Endothelial cell of umbilical vein (primary cell): ENCODE results near the gene HMGXB3. TPM values are rescaled to one million over a fixed set of nuclear protein-coding genes. Genes with fewer than 3 reads are reported as not detected.

Experiments used
- BruUV-seq: library from RNA; stranded (reverse); fragments of 400-500 nt; replicated peaks from 2 replicates; lab custom pipeline; 2021; lab: Mats Ljungman, UMichigan
- CTCF ChIA-PET: fragments of 300-600, 350-600 bp; sonication (Branson Sonifier 250); formaldehyde crosslinking; loops from one replicate; lab custom pipeline; 2021; ENCODE audit warnings: antibody characterized with exemption, inconsistent platforms; lab: Charles Lee
- POLR2A ChIA-PET: fragments of 300-600, 350-600 bp; sonication (Branson Sonifier 250); formaldehyde crosslinking; loops from one replicate; lab custom pipeline; 2021; ENCODE audit warnings: antibody characterized with exemption, inconsistent platforms; lab: Charles Lee
- DNase-seq: peaks from one replicate; pipeline ENCODE4 v3.0.0-alpha.2; 2011; ENCODE audit warnings: low read depth, low spot score
- FAIRE-seq: peaks from 2 replicates; lab custom pipeline; 2011; peaks lifted over from hg19 to GRCh38; lab: Jason Lieb, UNC
- H2AFZ ChIP-seq: 2 replicates; pipeline ENCODE4 v1.6.0; 2012; ENCODE audit warnings: low read depth, low read length, control low read depth, inconsistent platforms
- H3K27ac ChIP-seq: 2 replicates; pipeline ENCODE4 v1.5.1; 2011; ENCODE audit warnings: low read depth, mild to moderate bottlenecking, control low read depth, low read length, moderate library complexity; ENCODE audit not compliant: insufficient read depth
- H3K27me3 ChIP-seq, 2 experiments: 2 replicates each; pipeline versions ENCODE4 v1.6.0 to v1.6.1; 2011; ENCODE audit warnings: low read length in 2 of 2, mixed read lengths in 1 of 2; ENCODE audit not compliant: control insufficient read depth in 2 of 2, insufficient read depth in 2 of 2
- H3K36me3 ChIP-seq, 2 experiments: 2 replicates in 1 of 2; 3 replicates in 1 of 2; pipeline ENCODE4 v1.5.1; 2011; ENCODE audit warnings: low read length in 2 of 2, mild to moderate bottlenecking in 1 of 2, moderate library complexity in 1 of 2; ENCODE audit not compliant: control insufficient read depth in 2 of 2, insufficient read depth in 2 of 2; ENCODE audit errors: extremely low read depth in 1 of 2
- H3K4me1 ChIP-seq: 3 replicates; pipeline ENCODE4 v1.5.1; 2011; ENCODE audit warnings: mild to moderate bottlenecking, low read length; ENCODE audit not compliant: control insufficient read depth, insufficient read depth; ENCODE audit errors: extremely low read depth
- H3K4me2 ChIP-seq: 2 replicates; pipeline ENCODE4 v1.6.1; 2011; ENCODE audit warnings: low read length, control low read depth, mixed read lengths; ENCODE audit not compliant: insufficient read depth
- H3K4me3 ChIP-seq, 3 experiments: fragments of 200-600 bp in 1 of 3; sonication (generic), shearing (Covaris generic) in 1 of 3; replicated peaks in 1 of 3; 2 replicates each; pipeline ENCODE4 v1.5.1; 2011 to 2016; ENCODE audit warnings: control low read depth in 3 of 3, low read length in 3 of 3, mild to moderate bottlenecking in 2 of 3, inconsistent platforms in 1 of 3, low read depth in 1 of 3, moderate library complexity in 1 of 3; ENCODE audit not compliant: insufficient read depth in 1 of 3
- H3K79me2 ChIP-seq: 2 replicates; pipeline ENCODE4 v1.6.0; 2012; ENCODE audit warnings: low read length, inconsistent platforms; ENCODE audit not compliant: control insufficient read depth, insufficient read depth
- H3K9ac ChIP-seq: replicated peaks from 2 replicates; pipeline ENCODE3; 2011; ENCODE audit warnings: low read length, control low read depth; ENCODE audit not compliant: insufficient read depth; ENCODE audit errors: extremely low read depth
- H3K9me1 ChIP-seq: replicated peaks from 3 replicates; pipeline ENCODE4 v1.6.0; 2011; ENCODE audit warnings: mild to moderate bottlenecking, low read length; ENCODE audit not compliant: control insufficient read depth, insufficient read depth; ENCODE audit errors: extremely low read depth
- H3K9me3 ChIP-seq: replicated peaks from 2 replicates; pipeline ENCODE4 v1.5.1; 2012; ENCODE audit warnings: low read length, inconsistent platforms; ENCODE audit not compliant: control insufficient read depth, insufficient read depth
- H4K20me1 ChIP-seq: replicated peaks from 2 replicates; pipeline ENCODE3; 2011; ENCODE audit warnings: mild to moderate bottlenecking, low read length; ENCODE audit not compliant: control insufficient read depth, insufficient read depth; ENCODE audit errors: extremely low read depth
- CTCF ChIP-seq, 2 donors: IDR thresholded peaks; 1 replicate in 1 of 2; 2 replicates in 1 of 2; pipeline ENCODE4 v1.5.1; 2011; ENCODE audit warnings: low read length in 2 of 2, mild to moderate bottlenecking in 2 of 2, moderate library complexity in 2 of 2, control low read depth in 1 of 2, inconsistent platforms in 1 of 2, low read depth in 1 of 2; ENCODE audit not compliant: insufficient read depth in 1 of 2; ENCODE audit errors: extremely low read depth in 1 of 2
- EZH2 ChIP-seq: IDR thresholded peaks from 2 replicates; pipeline ENCODE4 v1.6.1; 2012; ENCODE audit warnings: borderline replicate concordance, low read depth, mild to moderate bottlenecking, moderate library complexity, low read length, inconsistent platforms; ENCODE audit not compliant: severe bottlenecking
- FOS ChIP-seq: IDR thresholded peaks from 2 replicates; pipeline ENCODE4 v1.6.1; 2011; ENCODE audit warnings: mild to moderate bottlenecking, low read length, moderate library complexity, borderline replicate concordance; ENCODE audit not compliant: insufficient read depth
- GATA2 ChIP-seq: IDR thresholded peaks from 2 replicates; pipeline ENCODE4 v1.7.0; 2011; ENCODE audit warnings: low read depth, mild to moderate bottlenecking, moderate library complexity, mixed read lengths, low read length; ENCODE audit not compliant: insufficient read length, insufficient read depth
- JUN ChIP-seq: IDR thresholded peaks from 2 replicates; pipeline ENCODE4 v1.6.1; 2011; ENCODE audit warnings: borderline replicate concordance, low read depth; ENCODE audit not compliant: insufficient read length, insufficient read depth
- MAX ChIP-seq: IDR thresholded peaks from 2 replicates; pipeline ENCODE4 v1.6.1; 2011; ENCODE audit not compliant: insufficient read depth, insufficient read length
- MYC ChIP-seq: IDR thresholded peaks from one replicate; pipeline ENCODE4 v1.6.1; 2011; ENCODE audit warnings: mild to moderate bottlenecking, low read depth, low read length
- POLR2A ChIP-seq: IDR thresholded peaks from 2 replicates; pipeline ENCODE4 v1.6.1; 2012; ENCODE audit warnings: low read depth, mild to moderate bottlenecking, control low read depth, low read length
- POLR2AphosphoS5 ChIP-seq: IDR thresholded peaks from 2 replicates; pipeline ENCODE4 v1.6.1; 2012; ENCODE audit warnings: low read depth, mild to moderate bottlenecking, control low read depth, low read length, moderate library complexity; ENCODE audit not compliant: insufficient read depth
- dilution Hi-C: fragments of 300-500 bp; cut with MboI; formaldehyde crosslinking; loops from one replicate; pipeline ENCODE4 v1.15.0; 2019; ENCODE audit warnings: low sequenced_read_pairs; ENCODE audit not compliant: extremely low pct_ligation_motif_present
- intact Hi-C: fragments of 100-400 bp; cut with micrococcal nuclease; formaldehyde crosslinking; loops from one replicate; pipeline ENCODE4 v1.10.0; 2022
- polyA plus RNA-seq, 4 experiments: library from polyadenylated mRNA; depleted of rRNA in 3 of 4; stranded (reverse) in 3 of 4; unstranded in 1 of 4; fragments of >200 nt; gene quantifications; 2 replicates each; pipeline versions ENCODE4 v1.2.1 to v1.2.3, GENCODE V29; 2011 to 2012; ENCODE audit warnings: missing spikeins in 1 of 4
- total RNA-seq: library from RNA; stranded (reverse); gene quantifications from 2 replicates; pipeline ENCODE4 v1.2.3, GENCODE V29; 2021

HMGXB3 gene
- total and polyA plus RNA-seq, 2 donors (not counting 3 experiments of a cell fraction or from before 2014, with no cell fraction given) = 34.8 to 52.6 TPM

GRCh38 chr5:150013931-150014330 lies 13.4 kb downstream of the HMGXB3 start:
- H3K4me3 ChIP-seq = no peak overlapping the region

More at GRCh38 chr5:150013931-150014330, 13.4 kb downstream of the HMGXB3 start:
- Histone ChIP-seq H3K27me3 (no peaks in the 10 kb centered on the region), H4K20me1 (no peaks in the 10 kb centered on the region), H3K9me3 (no peaks in the 10 kb centered on the region), H3K79me2 (peaks cover 5% of the 10 kb centered on the region), H3K27ac (no peak overlapping the region), H3K9me1 (no peaks in the 10 kb centered on the region), H3K4me2 (no peak overlapping the region), H3K36me3 (peaks cover 23 to 32% of the 10 kb centered on the region in 2 experiments), H3K4me1 (peaks cover 17% of the 10 kb centered on the region), H3K9ac (no peak overlapping the region), H2AFZ (no peak overlapping the region)
- no peak for TF ChIP-seq FOS
- TF ChIP-seq POLR2A = no peak
- no peak for TF ChIP-seq MAX
- TF ChIP-seq EZH2 = no peak
- TF ChIP-seq CTCF (IDR thresholded peaks at IDR 0.05; ENCODE audit: extremely low read depth in 1 of 2, insufficient read depth in 1 of 2, low read depth in 1 of 2, low read length in 2 of 2) = no peak
- no peak for TF ChIP-seq GATA2
- no peak for TF ChIP-seq JUN
- TF ChIP-seq POLR2AphosphoS5 = no peak
- TF ChIP-seq MYC = no peak
- BruUV-seq = no TSS peak
- no peak for FAIRE-seq
- dilution Hi-C loops = no loop called here
- ChIA-PET CTCF (no interaction called here), POLR2A (no interaction called here)
- intact Hi-C loops = no loop called here
- no peak for DNase-seq
